Measurements from ENCODE around the gene KRT32. TPM values are rescaled to one million over a fixed set of nuclear protein-coding genes. Genes with fewer than 3 reads are reported as not detected.

Gene KRT32
- total and polyA plus RNA-seq, 9 of the 15 experiments (the other 6 are each of a cell fraction or from before 2014, with no cell fraction given): not detected

GRCh38 chr17:41434005-41434404, 33.2 kb downstream of the KRT32 start:
- Histone ChIP-seq H3K4me2 (ENCODE audit: insufficient read depth, low read length) (no peak overlapping the region), H3K4me3 (no peak overlapping the region), H3K9me3 (replicated peaks; ENCODE audit: control insufficient read depth, insufficient read depth, low read depth, low read length) (no peaks in the 10 kb centered on the region), H3K9me1 (ENCODE audit: control insufficient read depth, insufficient read depth, low read length) (no peaks in the 10 kb centered on the region), H3K27ac (ENCODE audit: extremely low read depth, low read depth, low read length) (no peak overlapping the region), H2AFZ (ENCODE audit: low read depth, low read length) (no peak overlapping the region), H3K9ac (ENCODE audit: insufficient read depth in 1 of 2, low read depth in 2 of 2, low read length in 2 of 2) (no peak overlapping the region), H4K20me1 (replicated peaks; ENCODE audit: control insufficient read depth, insufficient read depth, low read length) (no peaks in the 10 kb centered on the region), H3K4me1 (replicated peaks in 1 of 2; ENCODE audit: control insufficient read depth in 2 of 2, insufficient read depth in 2 of 2, low read length in 2 of 2) (no peaks in the 10 kb centered on the region), H3K79me2 (ENCODE audit: control insufficient read depth, insufficient read depth, low read length) (no peaks in the 10 kb centered on the region), H3K27me3 (ENCODE audit: control insufficient read depth in 2 of 2, insufficient read depth in 2 of 2, low read length in 2 of 2) (peaks cover 2 to 32% of the 10 kb centered on the region in 2 experiments; a peak in 3 of 5 replicates), H3K36me3 (ENCODE audit: control insufficient read depth, insufficient read depth, low read length) (no peaks in the 10 kb centered on the region)
- ATAC-seq: no peak
- intact Hi-C loops (cut with micrococcal nuclease) (no loop called here), in situ Hi-C loops (cut with MboI) (no loop called here)
- TF ChIP-seq, protein P1, sequence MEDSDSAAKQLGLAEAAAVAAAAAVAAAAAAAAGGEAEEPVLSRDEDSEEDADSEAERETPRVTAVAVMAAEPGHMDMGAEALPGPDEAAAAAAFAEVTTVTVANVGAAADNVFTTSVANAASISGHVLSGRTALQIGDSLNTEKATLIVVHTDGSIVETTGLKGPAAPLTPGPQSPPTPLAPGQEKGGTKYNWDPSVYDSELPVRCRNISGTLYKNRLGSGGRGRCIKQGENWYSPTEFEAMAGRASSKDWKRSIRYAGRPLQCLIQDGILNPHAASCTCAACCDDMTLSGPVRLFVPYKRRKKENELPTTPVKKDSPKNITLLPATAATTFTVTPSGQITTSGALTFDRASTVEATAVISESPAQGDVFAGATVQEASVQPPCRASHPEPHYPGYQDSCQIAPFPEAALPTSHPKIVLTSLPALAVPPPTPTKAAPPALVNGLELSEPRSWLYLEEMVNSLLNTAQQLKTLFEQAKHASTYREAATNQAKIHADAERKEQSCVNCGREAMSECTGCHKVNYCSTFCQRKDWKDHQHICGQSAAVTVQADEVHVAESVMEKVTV (CRISPR knock-in tag; IDR thresholded peaks at IDR 0.05): no peak
- no peak for TF ChIP-seq ZC3H4 (CRISPR knock-in tag; IDR thresholded peaks at IDR 0.05; ENCODE audit: borderline replicate concordance)
- TF ChIP-seq BRF2 (IDR thresholded peaks at IDR 0.05; ENCODE audit: borderline replicate concordance, insufficient read depth, insufficient read length): no peak
- no peak for TF ChIP-seq BDP1 (IDR thresholded peaks at IDR 0.05; ENCODE audit: insufficient read depth, insufficient read length)
- TF ChIP-seq ZBTB7A (IDR thresholded peaks at IDR 0.05; ENCODE audit: borderline replicate concordance, control insufficient read depth, low read depth, low read length): no peak
- TF ChIP-seq PPARD (CRISPR knock-in tag; IDR thresholded peaks at IDR 0.05): no peak
- TF ChIP-seq ATF1 (CRISPR knock-in tag; IDR thresholded peaks at IDR 0.05): no peak
- no peak for TF ChIP-seq ATF1 (tag; IDR thresholded peaks at IDR 0.05)
- BruUV-seq (replicated peaks): no TSS peak
- WGBS (ENCODE audit: insufficient coverage, low coverage, missing lambda C conversion rate): 0% methylated on average over 4 of the region's 4 CpGs
- DNase-seq (ENCODE audit: extremely low read depth in 1 of 4, low spot score in 3 of 4): no peak
- no peak for FAIRE-seq
- ChIA-PET CTCF (ENCODE audit: low intra/inter-chr PET ratio) (no interaction called here), POLR2A (interaction anchor here (1.5 kb wide), 1 partner anchor 15 kb away, joined by 5 read pairs; no protein-coding TSS in a partner anchor)
